Epithelial cell of proximal tubule (primary cell): ENCODE results near the gene C5orf47. TPM values are rescaled to one million over a fixed set of nuclear protein-coding genes. Genes with fewer than 3 reads are reported as not detected.

Experiments used
- DNase-seq: peaks from one replicate; pipeline ENCODE4 v3.0.0-alpha.2; 2011; ENCODE audit warnings: low read depth
- H3K4me3 ChIP-seq: 2 replicates; pipeline ENCODE4 v1.5.1; 2011; ENCODE audit warnings: low read depth, mild to moderate bottlenecking, low read length
- CTCF ChIP-seq: conservative IDR thresholded peaks from 2 replicates; pipeline ENCODE4 v1.5.1; 2012; ENCODE audit warnings: low read depth, mild to moderate bottlenecking, low read length
- total RNA-seq: library from RNA; depleted of rRNA; stranded (reverse); fragments of >200 nt; gene quantifications from 2 replicates; pipeline ENCODE4 v1.2.3, GENCODE V29; 2015

Gene C5orf47
- total RNA-seq, 1 donor from 2014 or later, result not detected

- DNase-seq, result no peak
- no peak overlapping the region for H3K4me3 ChIP-seq
- no peak for TF ChIP-seq CTCF
These were observed 26.5 kb upstream of the C5orf47 start for GRCh38 chr5:173962436-173962972.

- DNase-seq, result no peak
- no peak for TF ChIP-seq CTCF
- peak overlapping the region; percentile 47 for H3K4me3 ChIP-seq
These were observed 25.7 kb upstream of the C5orf47 start for GRCh38 chr5:173963182-173963838.

- peak overlapping the region; percentile 47 for H3K4me3 ChIP-seq
- no peak for DNase-seq
- TF ChIP-seq CTCF, result no peak
These were observed 25.0 kb upstream of the C5orf47 start for GRCh38 chr5:173963867-173964441.

- H3K4me3 ChIP-seq, result no peak overlapping the region
- no peak for DNase-seq
- no peak for TF ChIP-seq CTCF
These were observed 24.5 kb upstream of the C5orf47 start for GRCh38 chr5:173964506-173964905.

GRCh38 chr5:173967241-173967640 lies 21.7 kb upstream of the C5orf47 start:
- no peak for TF ChIP-seq CTCF
- no peak overlapping the region for H3K4me3 ChIP-seq
- DNase-seq, result no peak

- TF ChIP-seq CTCF, result no peak
- H3K4me3 ChIP-seq, result no peak overlapping the region
- DNase-seq, result no peak
These were observed 20.7 kb upstream of the C5orf47 start for GRCh38 chr5:173968154-173968797.
